Raji (cell line): Measurements from ENCODE around the gene PSME3.

Source experiments
- POLR2A ChIP-seq: IDR thresholded peaks from 2 replicates; pipeline ENCODE4 v1.6.1; 2011; ENCODE audit warnings: low read depth, low read length, control low read depth; ENCODE audit not compliant: insufficient read depth

PSME3 gene

GRCh38 chr17:42865638-42866094 lies 32.5 kb downstream of the PSME3 start:
- TF ChIP-seq POLR2A, result no peak

GRCh38 chr17:42866216-42866615 lies 33.0 kb downstream of the PSME3 start:
- TF ChIP-seq POLR2A, result no peak

DNA sequence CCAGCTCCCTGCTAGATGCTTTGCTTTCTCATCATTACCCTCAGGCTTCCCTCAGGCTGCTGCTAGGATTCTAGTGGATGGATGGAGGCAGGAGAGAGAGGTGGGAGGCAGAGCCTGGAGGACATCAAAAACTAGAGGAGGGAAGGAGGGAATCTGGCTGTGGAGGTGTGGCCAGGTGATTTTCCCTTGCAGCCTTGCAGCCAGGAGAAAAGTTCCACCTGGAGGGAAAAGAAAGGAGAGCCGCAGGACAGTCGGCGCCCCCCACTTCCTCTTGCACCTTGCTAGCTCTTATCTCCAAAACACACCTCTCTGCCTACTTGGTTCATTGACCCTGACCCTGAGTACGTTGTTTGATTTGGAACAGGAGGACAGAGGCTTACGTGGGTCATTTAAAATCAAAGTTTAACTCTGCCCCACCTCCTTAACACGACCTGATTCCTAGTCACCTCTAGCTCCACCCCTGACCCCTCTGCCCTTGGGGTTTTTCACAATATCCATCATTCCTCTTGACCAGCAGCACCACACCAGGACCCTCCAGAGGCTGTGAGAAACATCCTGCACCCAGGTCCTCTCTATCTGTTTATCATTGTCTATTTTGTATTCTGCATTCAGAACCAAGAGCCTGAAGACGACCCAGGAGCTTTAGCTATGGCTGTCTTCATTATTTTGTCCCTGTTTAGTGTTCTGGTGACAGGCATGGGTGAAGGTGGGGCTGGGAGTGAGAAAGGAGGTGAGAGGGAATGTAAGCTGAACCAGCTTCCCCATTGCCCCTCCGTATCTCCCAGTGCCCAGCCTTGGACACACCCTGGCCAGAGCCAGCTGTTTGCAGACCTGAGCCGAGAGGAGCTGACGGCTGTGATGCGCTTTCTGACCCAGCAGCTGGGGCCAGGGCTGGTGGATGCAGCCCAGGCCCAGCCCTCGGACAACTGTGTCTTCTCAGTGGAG lies 33.7 kb downstream of the PSME3 start:
- no peak for TF ChIP-seq POLR2A

DNA sequence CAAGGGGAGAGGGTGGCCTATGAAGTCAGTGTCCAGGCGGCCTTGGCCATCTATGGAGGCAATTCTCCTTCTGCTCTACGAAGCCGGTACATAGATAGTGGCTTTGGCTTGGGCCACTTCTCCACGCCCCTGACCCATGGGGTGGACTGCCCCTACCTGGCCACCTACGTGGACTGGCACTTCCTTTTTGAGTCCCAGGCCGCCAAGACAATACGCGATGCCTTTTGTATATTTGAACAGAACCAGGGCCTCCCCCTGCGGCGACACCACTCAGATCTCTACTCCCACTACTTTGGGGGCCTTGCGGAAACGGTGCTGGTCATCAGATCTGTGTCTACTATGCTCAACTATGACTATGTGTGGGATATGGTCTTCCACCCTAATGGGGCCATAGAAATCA lies 35.1 kb downstream of the PSME3 start:
- TF ChIP-seq POLR2A, result no peak

GRCh38 chr17:42871647-42872046 lies 38.5 kb downstream of the PSME3 start:
- TF ChIP-seq POLR2A, result no peak

- TF ChIP-seq POLR2A, result no peak
These were observed 39.2 kb downstream of the PSME3 start for GRCh38 chr17:42872251-42872965.

DNA sequence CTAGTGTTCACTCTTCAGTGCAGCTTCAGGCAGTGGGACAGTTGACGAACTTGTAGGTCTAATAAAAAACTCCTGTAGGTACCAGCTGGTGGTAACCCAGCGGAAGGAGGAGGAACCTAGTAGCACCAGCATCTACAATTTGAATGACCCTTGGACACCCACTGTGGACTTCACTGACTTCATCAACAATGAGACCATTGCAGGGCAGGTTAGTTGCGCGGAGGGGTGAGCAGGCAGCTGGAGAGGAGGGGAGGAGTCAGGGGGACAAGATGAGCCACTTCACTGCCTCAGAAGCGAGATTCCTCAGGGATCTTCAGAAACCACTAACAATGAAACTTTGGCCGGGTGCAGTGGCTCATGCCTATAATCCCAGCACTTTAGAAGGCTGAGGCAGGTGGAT lies 40.1 kb downstream of the PSME3 start:
- no peak for TF ChIP-seq POLR2A

- TF ChIP-seq POLR2A, result no peak
These were observed 43.8 kb downstream of the PSME3 start for GRCh38 chr17:42877037-42877436.

DNA sequence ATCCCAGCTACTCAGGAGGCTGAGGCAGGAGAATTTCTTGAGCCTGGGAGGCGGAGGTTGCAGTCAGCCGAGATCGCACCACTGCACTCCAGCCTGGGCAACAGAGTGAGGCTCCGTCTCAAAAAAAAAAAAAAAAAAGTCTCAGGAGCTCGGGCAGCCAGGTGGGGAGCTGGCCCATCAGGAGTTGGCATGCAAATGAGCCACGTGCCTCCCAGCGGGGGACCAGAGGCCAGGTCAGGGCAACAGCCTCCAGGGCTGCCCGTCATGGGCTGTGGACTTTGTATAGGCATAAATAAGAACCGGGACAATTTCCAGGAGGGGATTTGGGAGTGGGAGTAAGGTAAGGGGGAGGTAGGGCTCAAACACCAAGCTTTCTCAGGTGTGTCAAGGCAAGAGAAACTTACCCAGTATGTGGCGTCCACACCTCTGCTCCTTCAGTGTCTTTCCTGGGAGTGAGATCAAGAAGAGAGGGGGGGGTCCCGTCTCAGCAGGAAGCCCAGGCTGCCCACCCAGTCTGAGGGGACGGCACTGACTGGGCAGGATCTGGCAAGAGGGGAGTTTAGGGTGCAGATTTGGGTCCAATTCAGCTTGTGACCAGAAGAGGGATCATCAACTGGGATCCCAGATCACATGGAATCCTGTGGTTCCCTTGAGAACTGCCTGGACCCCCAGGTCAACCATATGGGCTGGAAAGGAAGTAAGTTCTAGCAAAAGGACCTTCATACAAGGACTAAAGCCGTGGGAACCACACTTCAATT lies 45.1 kb downstream of the PSME3 start:
- no peak for TF ChIP-seq POLR2A

GRCh38 chr17:42878924-42879595 lies 45.9 kb downstream of the PSME3 start:
- TF ChIP-seq POLR2A, result no peak

GRCh38 chr17:42879596-42879985 lies 46.4 kb downstream of the PSME3 start:
- TF ChIP-seq POLR2A, result no peak

GRCh38 chr17:42880776-42881310 lies 47.6 kb downstream of the PSME3 start:
- no peak for TF ChIP-seq POLR2A

DNA sequence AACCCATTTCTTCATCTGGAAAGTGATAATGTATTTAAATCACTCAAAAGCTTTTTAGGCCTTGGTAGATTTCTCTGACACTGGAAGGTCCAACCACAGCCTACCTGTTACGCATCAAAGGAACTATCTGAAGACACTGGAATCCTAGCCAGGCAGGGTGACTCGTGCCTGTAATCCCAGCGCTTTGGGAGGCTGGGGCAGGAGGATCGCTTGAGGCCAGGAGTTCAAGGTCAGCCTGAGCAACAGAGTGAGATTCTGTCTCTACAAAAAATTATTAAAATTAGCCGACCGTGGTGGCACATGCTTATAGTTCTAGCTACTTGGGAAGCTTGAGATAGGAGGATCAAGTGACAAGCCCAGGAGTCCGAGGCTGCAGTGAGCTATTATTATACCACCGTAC lies 49.0 kb downstream of the PSME3 start:
- TF ChIP-seq POLR2A, result no peak

DNA sequence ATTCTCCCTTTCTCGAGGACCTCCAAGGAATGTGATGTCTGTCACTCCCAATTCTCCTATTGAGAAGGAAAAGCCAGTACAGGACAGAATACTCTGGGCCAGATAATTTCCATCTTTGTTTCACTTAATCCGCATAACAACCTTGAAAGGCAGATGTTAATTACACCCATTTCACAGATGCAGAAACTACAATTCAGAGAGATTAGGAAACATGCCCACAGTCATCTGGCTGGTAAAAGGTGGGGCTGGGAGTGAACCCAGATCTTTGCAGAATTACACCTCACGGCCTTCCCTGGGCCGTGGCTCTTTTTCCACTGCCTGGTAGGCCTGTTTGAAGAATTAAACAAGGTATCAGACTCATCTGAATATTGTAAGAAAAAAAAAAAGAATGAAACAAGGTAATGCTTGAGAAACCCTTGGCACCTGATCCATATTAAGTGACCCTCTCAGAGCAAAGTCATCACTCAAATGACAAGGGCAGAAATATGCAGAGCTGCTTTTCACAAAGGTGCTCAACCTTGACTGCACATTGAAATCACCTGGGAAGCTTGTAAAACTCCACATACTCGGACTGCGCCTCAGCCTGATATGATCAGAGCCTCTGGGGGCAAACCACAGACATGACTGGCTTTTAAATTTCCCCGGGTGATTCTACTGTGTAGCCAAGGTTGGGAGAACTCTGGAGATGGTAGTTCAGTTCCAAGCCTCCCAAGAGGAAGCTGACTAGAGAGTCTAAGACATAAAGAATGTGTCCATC lies 50.8 kb downstream of the PSME3 start:
- TF ChIP-seq POLR2A, result no peak
